ENCODE data around the gene MNAT1.

DNA sequence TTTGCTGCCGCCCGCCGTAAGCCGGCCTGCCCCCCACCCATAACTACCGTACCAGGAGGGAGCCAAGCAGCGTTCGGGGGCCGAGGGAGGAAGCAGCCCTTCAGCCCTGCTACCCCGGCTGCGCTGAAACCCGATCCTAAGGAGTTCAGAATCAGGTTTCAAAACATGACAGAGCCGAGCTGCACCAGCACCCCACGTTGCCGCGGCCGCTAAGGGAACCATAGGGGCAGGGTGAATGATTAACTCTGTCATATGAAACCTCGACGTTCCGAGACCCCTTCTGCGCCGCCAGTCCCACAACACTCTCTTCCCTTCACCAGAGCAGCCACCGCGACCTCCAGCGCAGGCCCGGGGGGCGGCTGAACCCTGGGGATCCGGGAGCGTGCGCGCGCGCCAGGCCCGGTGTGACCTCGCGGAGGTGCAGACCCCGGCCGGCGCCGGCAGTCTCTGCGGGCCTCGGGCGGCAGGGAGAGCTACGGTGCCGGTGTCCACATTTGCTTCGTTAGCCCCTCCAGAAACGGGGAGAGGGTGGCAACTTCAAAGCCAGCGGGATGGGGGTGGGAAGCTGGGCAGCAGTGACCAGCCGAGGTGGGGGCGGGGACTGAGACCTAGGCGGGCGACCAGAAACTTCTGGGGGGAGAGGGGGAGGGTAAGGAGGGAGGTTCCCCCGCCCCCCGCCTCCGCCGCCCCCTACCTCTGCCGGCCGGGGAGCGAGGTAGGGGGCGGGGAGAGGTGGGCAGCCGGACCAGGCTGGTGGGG is 12.0 kb upstream of the MNAT1 start:
- TF ChIP-seq, protein P1, sequence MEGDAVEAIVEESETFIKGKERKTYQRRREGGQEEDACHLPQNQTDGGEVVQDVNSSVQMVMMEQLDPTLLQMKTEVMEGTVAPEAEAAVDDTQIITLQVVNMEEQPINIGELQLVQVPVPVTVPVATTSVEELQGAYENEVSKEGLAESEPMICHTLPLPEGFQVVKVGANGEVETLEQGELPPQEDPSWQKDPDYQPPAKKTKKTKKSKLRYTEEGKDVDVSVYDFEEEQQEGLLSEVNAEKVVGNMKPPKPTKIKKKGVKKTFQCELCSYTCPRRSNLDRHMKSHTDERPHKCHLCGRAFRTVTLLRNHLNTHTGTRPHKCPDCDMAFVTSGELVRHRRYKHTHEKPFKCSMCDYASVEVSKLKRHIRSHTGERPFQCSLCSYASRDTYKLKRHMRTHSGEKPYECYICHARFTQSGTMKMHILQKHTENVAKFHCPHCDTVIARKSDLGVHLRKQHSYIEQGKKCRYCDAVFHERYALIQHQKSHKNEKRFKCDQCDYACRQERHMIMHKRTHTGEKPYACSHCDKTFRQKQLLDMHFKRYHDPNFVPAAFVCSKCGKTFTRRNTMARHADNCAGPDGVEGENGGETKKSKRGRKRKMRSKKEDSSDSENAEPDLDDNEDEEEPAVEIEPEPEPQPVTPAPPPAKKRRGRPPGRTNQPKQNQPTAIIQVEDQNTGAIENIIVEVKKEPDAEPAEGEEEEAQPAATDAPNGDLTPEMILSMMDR (IDR thresholded peaks at IDR 0.05; ENCODE audit: poor library complexity, severe bottlenecking), result no peak
- no peak for TF ChIP-seq EZH2 (IDR thresholded peaks at IDR 0.05; ENCODE audit: borderline replicate concordance, insufficient read depth, low read length, poor library complexity, severe bottlenecking)
